Calu3 (cell line): ENCODE data around the gene ITPR2. TPM values are rescaled to one million over a fixed set of nuclear protein-coding genes. Genes with fewer than 3 reads are reported as not detected.

Source experiments
- BruUV-seq: library from RNA; stranded (reverse); fragments of 400-500 nt; replicated peaks from 2 replicates; lab custom pipeline; 2021; lab: Mats Ljungman, UMichigan
- CTCF ChIA-PET: fragments of 300-600 bp; sonication (Branson Sonifier 250); formaldehyde crosslinking; loops from one replicate; lab custom pipeline; 2022; ENCODE audit warnings: antibody characterized with exemption; lab: Charles Lee
- DNase-seq: peaks from one replicate; pipeline ENCODE4 v3.0.0; 2022
- H3K27ac Mint-ChIP-seq: one replicate; pipeline ENCODE4 v1.8.0; 2022; ENCODE audit warnings: mixed read lengths; ENCODE audit not compliant: unreplicated experiment
- H3K27me3 Mint-ChIP-seq: one replicate; pipeline ENCODE4 v1.8.0; 2022; ENCODE audit warnings: mixed read lengths; ENCODE audit not compliant: unreplicated experiment
- H3K36me3 Mint-ChIP-seq: one replicate; pipeline ENCODE4 v1.8.0; 2022; ENCODE audit warnings: mild to moderate bottlenecking, moderate library complexity, mixed read lengths; ENCODE audit not compliant: insufficient read depth, unreplicated experiment
- H3K4me1 Mint-ChIP-seq: one replicate; pipeline ENCODE4 v1.8.0; 2022; ENCODE audit warnings: mild to moderate bottlenecking, low read depth, mixed read lengths; ENCODE audit not compliant: unreplicated experiment
- H3K4me3 Mint-ChIP-seq: one replicate; pipeline ENCODE4 v1.8.0; 2022; ENCODE audit warnings: mild to moderate bottlenecking, low read depth, moderate library complexity, mixed read lengths; ENCODE audit not compliant: unreplicated experiment
- H3K9me3 Mint-ChIP-seq: one replicate; pipeline ENCODE4 v1.8.0; 2022; ENCODE audit warnings: low read depth, mixed read lengths; ENCODE audit not compliant: unreplicated experiment
- CTCF ChIP-seq: fragments of 200-600 bp; IDR thresholded peaks from one replicate; pipeline ENCODE4 v1.8.0; 2022; ENCODE audit warnings: antibody characterized with exemption; ENCODE audit not compliant: unreplicated experiment
- intact Hi-C: fragments of 100-400 bp; cut with micrococcal nuclease; formaldehyde crosslinking; loops from one replicate; pipeline ENCODE4 v1.10.0; 2022; ENCODE audit not compliant: unreplicated experiment
- total RNA-seq: library from RNA; stranded (reverse); gene quantifications from 2 replicates; pipeline ENCODE4 v1.2.3, GENCODE V29; 2022

ITPR2 gene
- total RNA-seq, 1 experiment from 2014 or later = 2.5 TPM

- Mint-ChIP-seq H3K4me1 (no peaks in the 10 kb centered on the region), H3K27ac (no peak overlapping the region), H3K9me3 (no peaks in the 10 kb centered on the region), H3K36me3 (no peaks in the 10 kb centered on the region), H3K4me3 (no peak overlapping the region), H3K27me3 (no peaks in the 10 kb centered on the region)
- BruUV-seq = no TSS peak
- no peak for DNase-seq
- intact Hi-C loops = no loop called here
- CTCF ChIA-PET = no interaction called here
- TF ChIP-seq CTCF = no peak
Observed at GRCh38 chr12:26399381-26399780, 433.6 kb downstream of the ITPR2 start.

- CTCF ChIA-PET = no interaction called here
- TF ChIP-seq CTCF = no peak
Observed at GRCh38 chr12:26396402-26396801, 436.6 kb downstream of the ITPR2 start.

GRCh38 chr12:26389343-26389742, 443.7 kb downstream of the ITPR2 start:
- no peak for DNase-seq
- H3K4me3 Mint-ChIP-seq = no peak overlapping the region
- intact Hi-C loops = no loop called here
- H3K27ac Mint-ChIP-seq = no peak overlapping the region
- no TSS peak for BruUV-seq
- no peaks in the 10 kb centered on the region for H3K27me3 Mint-ChIP-seq
- H3K9me3 Mint-ChIP-seq = peaks cover 2% of the 10 kb centered on the region
- H3K36me3 Mint-ChIP-seq = no peaks in the 10 kb centered on the region
- TF ChIP-seq CTCF = no peak
- H3K4me1 Mint-ChIP-seq = peaks cover 10% of the 10 kb centered on the region
- CTCF ChIA-PET = no interaction called here

More at GRCh38 chr12:26396402-26396801, 436.6 kb downstream of the ITPR2 start:
- H3K9me3 Mint-ChIP-seq = no peaks in the 10 kb centered on the region
- no peak overlapping the region for H3K27ac Mint-ChIP-seq
- no peak for DNase-seq
- BruUV-seq = no TSS peak
- intact Hi-C loops = no loop called here
- no peak overlapping the region for H3K4me3 Mint-ChIP-seq
- H3K4me1 Mint-ChIP-seq = no peaks in the 10 kb centered on the region
- H3K27me3 Mint-ChIP-seq = no peaks in the 10 kb centered on the region
- H3K36me3 Mint-ChIP-seq = no peaks in the 10 kb centered on the region

DNA sequence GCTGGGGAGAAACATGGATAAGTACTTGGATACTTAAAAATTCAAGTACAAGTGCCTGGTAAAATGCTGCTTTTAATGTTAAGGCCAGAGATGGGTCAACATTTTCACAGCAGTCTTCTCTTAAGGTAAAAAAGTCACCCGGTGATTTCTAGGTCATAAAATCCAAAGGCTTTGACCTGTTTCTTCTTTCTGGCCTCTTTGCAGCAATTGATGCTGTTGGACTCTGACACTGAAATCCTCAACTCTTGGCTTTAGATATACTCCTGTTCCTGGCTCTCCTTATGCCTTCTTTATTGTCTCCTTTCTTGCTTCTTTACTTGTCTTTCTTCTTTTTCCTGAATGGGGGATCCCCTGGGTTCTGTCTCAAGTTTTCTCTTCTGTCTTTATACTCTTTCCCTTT, 448.5 kb downstream of the ITPR2 start:
- no peaks in the 10 kb centered on the region for H3K27me3 Mint-ChIP-seq
- no peaks in the 10 kb centered on the region for H3K36me3 Mint-ChIP-seq
- TF ChIP-seq CTCF = no peak
- H3K4me3 Mint-ChIP-seq = no peak overlapping the region
- H3K4me1 Mint-ChIP-seq = peaks cover 8% of the 10 kb centered on the region
- no TSS peak for BruUV-seq
- H3K9me3 Mint-ChIP-seq = peaks cover 2% of the 10 kb centered on the region
- no peak overlapping the region for H3K27ac Mint-ChIP-seq
- no peak for DNase-seq
- intact Hi-C loops = no loop called here
- CTCF ChIA-PET = no interaction called here
